Endothelial cell of umbilical vein (primary cell): ENCODE data around the gene NAV2. TPM values are rescaled to one million over a fixed set of nuclear protein-coding genes. Genes with fewer than 3 reads are reported as not detected.

Source experiments
- BruUV-seq: library from RNA; stranded (reverse); fragments of 400-500 nt; replicated peaks from 2 replicates; lab custom pipeline; 2021; lab: Mats Ljungman, UMichigan
- CTCF ChIA-PET: fragments of 300-600, 350-600 bp; sonication (Branson Sonifier 250); formaldehyde crosslinking; loops from one replicate; lab custom pipeline; 2021; ENCODE audit warnings: antibody characterized with exemption, inconsistent platforms; lab: Charles Lee
- POLR2A ChIA-PET: fragments of 300-600, 350-600 bp; sonication (Branson Sonifier 250); formaldehyde crosslinking; loops from one replicate; lab custom pipeline; 2021; ENCODE audit warnings: antibody characterized with exemption, inconsistent platforms; lab: Charles Lee
- DNase-seq: peaks from one replicate; pipeline ENCODE4 v3.0.0-alpha.2; 2011; ENCODE audit warnings: low read depth, low spot score
- FAIRE-seq: peaks from 2 replicates; lab custom pipeline; 2011; peaks lifted over from hg19 to GRCh38; lab: Jason Lieb, UNC
- H2AFZ ChIP-seq: 2 replicates; pipeline ENCODE4 v1.6.0; 2012; ENCODE audit warnings: low read depth, low read length, control low read depth, inconsistent platforms
- H3K27ac ChIP-seq: 2 replicates; pipeline ENCODE4 v1.5.1; 2011; ENCODE audit warnings: low read depth, mild to moderate bottlenecking, control low read depth, low read length, moderate library complexity; ENCODE audit not compliant: insufficient read depth
- H3K27me3 ChIP-seq, 2 experiments: 2 replicates each; pipeline versions ENCODE4 v1.6.0 to v1.6.1; 2011; ENCODE audit warnings: low read length in 2 of 2, mixed read lengths in 1 of 2; ENCODE audit not compliant: control insufficient read depth in 2 of 2, insufficient read depth in 2 of 2
- H3K36me3 ChIP-seq, 2 experiments: 2 replicates in 1 of 2; 3 replicates in 1 of 2; pipeline ENCODE4 v1.5.1; 2011; ENCODE audit warnings: low read length in 2 of 2, mild to moderate bottlenecking in 1 of 2, moderate library complexity in 1 of 2; ENCODE audit not compliant: control insufficient read depth in 2 of 2, insufficient read depth in 2 of 2; ENCODE audit errors: extremely low read depth in 1 of 2
- H3K4me1 ChIP-seq: 3 replicates; pipeline ENCODE4 v1.5.1; 2011; ENCODE audit warnings: mild to moderate bottlenecking, low read length; ENCODE audit not compliant: control insufficient read depth, insufficient read depth; ENCODE audit errors: extremely low read depth
- H3K4me2 ChIP-seq: 2 replicates; pipeline ENCODE4 v1.6.1; 2011; ENCODE audit warnings: low read length, control low read depth, mixed read lengths; ENCODE audit not compliant: insufficient read depth
- H3K4me3 ChIP-seq, 3 experiments: fragments of 200-600 bp in 1 of 3; sonication (generic), shearing (Covaris generic) in 1 of 3; replicated peaks in 1 of 3; 2 replicates each; pipeline ENCODE4 v1.5.1; 2011 to 2016; ENCODE audit warnings: control low read depth in 3 of 3, low read length in 3 of 3, mild to moderate bottlenecking in 2 of 3, inconsistent platforms in 1 of 3, low read depth in 1 of 3, moderate library complexity in 1 of 3; ENCODE audit not compliant: insufficient read depth in 1 of 3
- H3K79me2 ChIP-seq: 2 replicates; pipeline ENCODE4 v1.6.0; 2012; ENCODE audit warnings: low read length, inconsistent platforms; ENCODE audit not compliant: control insufficient read depth, insufficient read depth
- H3K9ac ChIP-seq: replicated peaks from 2 replicates; pipeline ENCODE3; 2011; ENCODE audit warnings: low read length, control low read depth; ENCODE audit not compliant: insufficient read depth; ENCODE audit errors: extremely low read depth
- H3K9me1 ChIP-seq: replicated peaks from 3 replicates; pipeline ENCODE4 v1.6.0; 2011; ENCODE audit warnings: mild to moderate bottlenecking, low read length; ENCODE audit not compliant: control insufficient read depth, insufficient read depth; ENCODE audit errors: extremely low read depth
- H3K9me3 ChIP-seq: replicated peaks from 2 replicates; pipeline ENCODE4 v1.5.1; 2012; ENCODE audit warnings: low read length, inconsistent platforms; ENCODE audit not compliant: control insufficient read depth, insufficient read depth
- H4K20me1 ChIP-seq: replicated peaks from 2 replicates; pipeline ENCODE3; 2011; ENCODE audit warnings: mild to moderate bottlenecking, low read length; ENCODE audit not compliant: control insufficient read depth, insufficient read depth; ENCODE audit errors: extremely low read depth
- EZH2 ChIP-seq: IDR thresholded peaks from 2 replicates; pipeline ENCODE4 v1.6.1; 2012; ENCODE audit warnings: borderline replicate concordance, low read depth, mild to moderate bottlenecking, moderate library complexity, low read length, inconsistent platforms; ENCODE audit not compliant: severe bottlenecking
- FOS ChIP-seq: IDR thresholded peaks from 2 replicates; pipeline ENCODE4 v1.6.1; 2011; ENCODE audit warnings: mild to moderate bottlenecking, low read length, moderate library complexity, borderline replicate concordance; ENCODE audit not compliant: insufficient read depth
- GATA2 ChIP-seq: IDR thresholded peaks from 2 replicates; pipeline ENCODE4 v1.7.0; 2011; ENCODE audit warnings: low read depth, mild to moderate bottlenecking, moderate library complexity, mixed read lengths, low read length; ENCODE audit not compliant: insufficient read length, insufficient read depth
- JUN ChIP-seq: IDR thresholded peaks from 2 replicates; pipeline ENCODE4 v1.6.1; 2011; ENCODE audit warnings: borderline replicate concordance, low read depth; ENCODE audit not compliant: insufficient read length, insufficient read depth
- MYC ChIP-seq: IDR thresholded peaks from one replicate; pipeline ENCODE4 v1.6.1; 2011; ENCODE audit warnings: mild to moderate bottlenecking, low read depth, low read length
- POLR2A ChIP-seq: IDR thresholded peaks from 2 replicates; pipeline ENCODE4 v1.6.1; 2012; ENCODE audit warnings: low read depth, mild to moderate bottlenecking, control low read depth, low read length
- POLR2AphosphoS5 ChIP-seq: IDR thresholded peaks from 2 replicates; pipeline ENCODE4 v1.6.1; 2012; ENCODE audit warnings: low read depth, mild to moderate bottlenecking, control low read depth, low read length, moderate library complexity; ENCODE audit not compliant: insufficient read depth
- dilution Hi-C: fragments of 300-500 bp; cut with MboI; formaldehyde crosslinking; loops from one replicate; pipeline ENCODE4 v1.15.0; 2019; ENCODE audit warnings: low sequenced_read_pairs; ENCODE audit not compliant: extremely low pct_ligation_motif_present
- intact Hi-C: fragments of 100-400 bp; cut with micrococcal nuclease; formaldehyde crosslinking; loops from one replicate; pipeline ENCODE4 v1.10.0; 2022
- polyA plus RNA-seq, 4 experiments: library from polyadenylated mRNA; depleted of rRNA in 3 of 4; stranded (reverse) in 3 of 4; unstranded in 1 of 4; fragments of >200 nt; gene quantifications; 2 replicates each; pipeline versions ENCODE4 v1.2.1 to v1.2.3, GENCODE V29; 2011 to 2012; ENCODE audit warnings: missing spikeins in 1 of 4
- total RNA-seq: library from RNA; stranded (reverse); gene quantifications from 2 replicates; pipeline ENCODE4 v1.2.3, GENCODE V29; 2021
- TF ChIP-seq, protein P1 (sequence below): IDR thresholded peaks from 2 replicates; pipeline ENCODE4 v1.6.1; 2011; ENCODE audit not compliant: insufficient read depth, insufficient read length
- TF ChIP-seq, protein P2 (sequence below), 2 donors: IDR thresholded peaks; 1 replicate in 1 of 2; 2 replicates in 1 of 2; pipeline ENCODE4 v1.5.1; 2011; ENCODE audit warnings: low read length in 2 of 2, mild to moderate bottlenecking in 2 of 2, moderate library complexity in 2 of 2, control low read depth in 1 of 2, inconsistent platforms in 1 of 2, low read depth in 1 of 2; ENCODE audit not compliant: insufficient read depth in 1 of 2; ENCODE audit errors: extremely low read depth in 1 of 2

Gene NAV2
- total and polyA plus RNA-seq, 2 donors (not counting 3 experiments of a cell fraction or from before 2014, with no cell fraction given): 10.9 to 68.0 TPM

DNA sequence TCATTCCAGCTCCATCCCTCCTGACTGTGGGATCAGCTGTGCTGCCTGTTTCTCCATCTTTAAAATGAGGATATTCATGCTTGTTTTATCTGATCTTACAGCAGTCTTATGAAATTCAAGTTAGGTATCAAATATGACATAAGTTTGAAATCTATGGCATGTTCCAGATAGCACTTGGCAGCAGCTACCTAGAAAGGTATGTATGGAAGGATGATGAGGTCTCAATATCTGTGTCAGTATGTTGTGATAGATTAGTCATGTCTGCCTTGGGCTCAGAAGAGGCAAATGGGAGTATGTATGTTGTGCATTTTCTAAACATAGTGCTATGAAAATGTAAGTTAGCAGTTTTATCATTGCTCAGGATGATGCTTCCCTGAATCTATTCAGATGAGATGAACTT is 122.1 kb downstream of the NAV2 start:
- no peaks in the 10 kb centered on the region for H3K9me3 ChIP-seq
- H3K9ac ChIP-seq: no peak overlapping the region
- no peak overlapping the region for H3K27ac ChIP-seq
- peaks cover 8% of the 10 kb centered on the region in 2 experiments for H3K36me3 ChIP-seq
- dilution Hi-C loops: no loop called here
- H2AFZ ChIP-seq: no peak overlapping the region
- H3K9me1 ChIP-seq: no peaks in the 10 kb centered on the region
- peaks cover 63% of the 10 kb centered on the region for H3K79me2 ChIP-seq
- H4K20me1 ChIP-seq: no peaks in the 10 kb centered on the region
- no peaks in the 10 kb centered on the region for H3K4me1 ChIP-seq
- ChIA-PET POLR2A (no interaction called here), CTCF (interaction anchor here (0.8 kb wide), 1 partner anchor 69 kb away, joined by 3 read pairs; no protein-coding TSS in a partner anchor)
- no peak overlapping the region for H3K4me2 ChIP-seq
- BruUV-seq: no TSS peak
- DNase-seq: no peak
- no peak for FAIRE-seq
- no peak for TF ChIP-seq FOS
- TF ChIP-seq JUN: no peak
- TF ChIP-seq POLR2A: no peak
- TF ChIP-seq, protein P1, sequence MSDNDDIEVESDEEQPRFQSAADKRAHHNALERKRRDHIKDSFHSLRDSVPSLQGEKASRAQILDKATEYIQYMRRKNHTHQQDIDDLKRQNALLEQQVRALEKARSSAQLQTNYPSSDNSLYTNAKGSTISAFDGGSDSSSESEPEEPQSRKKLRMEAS: no peak
- no peak for TF ChIP-seq POLR2AphosphoS5
- TF ChIP-seq, protein P2, sequence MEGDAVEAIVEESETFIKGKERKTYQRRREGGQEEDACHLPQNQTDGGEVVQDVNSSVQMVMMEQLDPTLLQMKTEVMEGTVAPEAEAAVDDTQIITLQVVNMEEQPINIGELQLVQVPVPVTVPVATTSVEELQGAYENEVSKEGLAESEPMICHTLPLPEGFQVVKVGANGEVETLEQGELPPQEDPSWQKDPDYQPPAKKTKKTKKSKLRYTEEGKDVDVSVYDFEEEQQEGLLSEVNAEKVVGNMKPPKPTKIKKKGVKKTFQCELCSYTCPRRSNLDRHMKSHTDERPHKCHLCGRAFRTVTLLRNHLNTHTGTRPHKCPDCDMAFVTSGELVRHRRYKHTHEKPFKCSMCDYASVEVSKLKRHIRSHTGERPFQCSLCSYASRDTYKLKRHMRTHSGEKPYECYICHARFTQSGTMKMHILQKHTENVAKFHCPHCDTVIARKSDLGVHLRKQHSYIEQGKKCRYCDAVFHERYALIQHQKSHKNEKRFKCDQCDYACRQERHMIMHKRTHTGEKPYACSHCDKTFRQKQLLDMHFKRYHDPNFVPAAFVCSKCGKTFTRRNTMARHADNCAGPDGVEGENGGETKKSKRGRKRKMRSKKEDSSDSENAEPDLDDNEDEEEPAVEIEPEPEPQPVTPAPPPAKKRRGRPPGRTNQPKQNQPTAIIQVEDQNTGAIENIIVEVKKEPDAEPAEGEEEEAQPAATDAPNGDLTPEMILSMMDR (IDR thresholded peaks at IDR 0.05; ENCODE audit: extremely low read depth in 1 of 2, insufficient read depth in 1 of 2, low read depth in 1 of 2, low read length in 2 of 2): no peak
- TF ChIP-seq GATA2: no peak
- TF ChIP-seq EZH2: no peak
- no peak for TF ChIP-seq MYC
- intact Hi-C loops: no loop called here
- H3K4me3 ChIP-seq: no peak overlapping the region
- H3K27me3 ChIP-seq: no peaks in the 10 kb centered on the region
